Spleen (tissue), 7 donors: ENCODE measurements around the gene MSX1.

Source experiments
- POLR2A ChIP-seq, 3 donors: fragments of 450-650 bp; IDR thresholded peaks; one replicate each; pipeline ENCODE4 v1.5.1; 2017; ENCODE audit warnings: antibody characterized with exemption in 3 of 3, mild to moderate bottlenecking in 1 of 3
- TF ChIP-seq, protein P1 (sequence below), 11 experiments: fragments of 200-600 bp in 7 of 11; fragments of 450-650 bp in 4 of 11; sonication (generic) in 4 of 11; IDR thresholded peaks in 8 of 11; conservative IDR thresholded peaks in 3 of 11; 1 replicate in 7 of 11; 2 replicates in 4 of 11; pipeline versions ENCODE4 v1.4.0 to v1.8.0; 2016 to 2021; ENCODE audit warnings: antibody characterized with exemption in 11 of 11, inconsistent platforms in 4 of 11, mild to moderate bottlenecking in 1 of 11
- donor health status: DM: no; HTN: no; CAD: no; lungs with moderate emphysema.
- donor health status: DM: no; HTN: no; CAD: no.
- donor health status: DM: no; HTN: no; CAD: no.

DNA sequence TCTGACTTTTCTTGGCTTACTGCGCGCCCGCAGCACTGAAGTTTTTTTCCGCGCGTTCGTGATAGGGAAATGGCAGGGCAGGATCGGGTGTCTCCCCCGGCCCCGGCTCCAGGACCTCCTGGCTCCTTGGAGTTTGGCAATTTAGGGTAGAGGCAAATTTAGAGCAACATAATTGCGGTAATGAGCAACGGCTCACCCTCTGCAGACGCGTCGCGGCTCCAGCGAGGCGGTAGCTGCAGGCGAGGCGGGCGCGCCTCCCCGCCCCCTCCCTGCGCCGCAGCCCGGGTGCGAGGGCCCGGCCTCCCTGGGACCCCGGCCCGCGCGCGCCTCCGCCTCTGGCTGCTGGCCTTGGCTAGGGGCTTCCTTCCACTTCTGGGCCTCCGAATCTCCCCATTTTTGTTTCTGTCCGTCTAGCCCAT lies 6.2 kb downstream of the MSX1 start:
- TF ChIP-seq, protein P1, sequence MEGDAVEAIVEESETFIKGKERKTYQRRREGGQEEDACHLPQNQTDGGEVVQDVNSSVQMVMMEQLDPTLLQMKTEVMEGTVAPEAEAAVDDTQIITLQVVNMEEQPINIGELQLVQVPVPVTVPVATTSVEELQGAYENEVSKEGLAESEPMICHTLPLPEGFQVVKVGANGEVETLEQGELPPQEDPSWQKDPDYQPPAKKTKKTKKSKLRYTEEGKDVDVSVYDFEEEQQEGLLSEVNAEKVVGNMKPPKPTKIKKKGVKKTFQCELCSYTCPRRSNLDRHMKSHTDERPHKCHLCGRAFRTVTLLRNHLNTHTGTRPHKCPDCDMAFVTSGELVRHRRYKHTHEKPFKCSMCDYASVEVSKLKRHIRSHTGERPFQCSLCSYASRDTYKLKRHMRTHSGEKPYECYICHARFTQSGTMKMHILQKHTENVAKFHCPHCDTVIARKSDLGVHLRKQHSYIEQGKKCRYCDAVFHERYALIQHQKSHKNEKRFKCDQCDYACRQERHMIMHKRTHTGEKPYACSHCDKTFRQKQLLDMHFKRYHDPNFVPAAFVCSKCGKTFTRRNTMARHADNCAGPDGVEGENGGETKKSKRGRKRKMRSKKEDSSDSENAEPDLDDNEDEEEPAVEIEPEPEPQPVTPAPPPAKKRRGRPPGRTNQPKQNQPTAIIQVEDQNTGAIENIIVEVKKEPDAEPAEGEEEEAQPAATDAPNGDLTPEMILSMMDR (IDR thresholded peaks at IDR 0.05 in 8 of 11, conservative IDR thresholded peaks at IDR 0.05 in 3 of 11), result no peak
- TF ChIP-seq POLR2A (IDR thresholded peaks at IDR 0.05), result no peak
